NCI-H345 treated with DMSO at 0.1 percent for 48 hours (cell line): Measurements from ENCODE around the gene TRAPPC8.
"Not testable (repeated sequence)": the region's sequence is repeated elsewhere in the genome, so short reads cannot be mapped to it uniquely, and the experiment has no call there.

Experiments
- DNase-seq: peaks from one replicate; lab custom pipeline; 2025; ENCODE audit not compliant: unreplicated experiment; lab: John Stamatoyannopoulos, UW

TRAPPC8 gene

GRCh38 chr18:31946305-31947046 lies 3.5 kb upstream of the TRAPPC8 start:
- DNase-seq: no peak

GRCh38 chr18:31943878-31944816 lies 1.2 kb upstream of the TRAPPC8 start:
- no peak for DNase-seq

GRCh38 chr18:31942291-31942998 lies 483 bp downstream of the TRAPPC8 start:
- peak; percentile 63 for DNase-seq

GRCh38 chr18:31941010-31941809 lies 1.7 kb downstream of the TRAPPC8 start:
- no peak for DNase-seq

- DNase-seq: not testable (repeated sequence)
Measured at GRCh38 chr18:31934773-31935172, 8.2 kb downstream of the TRAPPC8 start.

- DNase-seq: no peak
Measured at GRCh38 chr18:31931886-31932240, 11.1 kb downstream of the TRAPPC8 start.

DNA sequence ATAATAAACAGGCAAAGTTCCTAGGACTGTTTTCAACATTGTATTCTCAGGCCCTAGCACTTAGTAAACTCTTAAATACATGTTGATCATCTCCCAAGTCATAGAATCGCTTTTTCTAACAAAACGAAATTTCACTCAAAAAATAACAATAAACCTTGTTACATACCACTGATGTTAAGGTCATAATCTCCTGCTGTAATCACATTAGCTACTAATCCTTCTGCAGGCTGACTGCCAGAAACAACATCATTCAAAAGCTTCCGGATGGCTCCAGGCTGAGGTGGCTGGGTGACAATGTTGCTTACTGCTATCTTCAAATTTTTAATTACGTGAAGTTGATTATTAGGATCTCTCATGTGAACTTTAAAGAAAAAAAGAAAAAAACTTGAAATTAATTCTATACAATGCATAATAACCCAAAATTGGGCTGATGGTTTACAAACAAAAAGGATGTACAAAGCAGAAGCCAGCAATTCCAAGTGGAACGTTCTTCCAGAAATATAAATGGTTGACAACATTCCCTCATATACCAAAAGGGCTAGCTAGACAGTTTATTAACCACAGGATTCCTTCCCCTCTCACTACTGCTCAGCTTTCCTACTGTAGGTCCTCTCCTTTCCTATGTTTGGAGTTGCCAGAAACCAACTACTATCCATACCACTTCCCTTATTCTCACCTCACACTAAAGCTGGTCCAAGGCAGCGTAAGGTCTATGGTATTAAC lies 11.6 kb downstream of the TRAPPC8 start:
- no peak for DNase-seq

GRCh38 chr18:31929273-31929672 lies 13.7 kb downstream of the TRAPPC8 start:
- no peak for DNase-seq

DNA sequence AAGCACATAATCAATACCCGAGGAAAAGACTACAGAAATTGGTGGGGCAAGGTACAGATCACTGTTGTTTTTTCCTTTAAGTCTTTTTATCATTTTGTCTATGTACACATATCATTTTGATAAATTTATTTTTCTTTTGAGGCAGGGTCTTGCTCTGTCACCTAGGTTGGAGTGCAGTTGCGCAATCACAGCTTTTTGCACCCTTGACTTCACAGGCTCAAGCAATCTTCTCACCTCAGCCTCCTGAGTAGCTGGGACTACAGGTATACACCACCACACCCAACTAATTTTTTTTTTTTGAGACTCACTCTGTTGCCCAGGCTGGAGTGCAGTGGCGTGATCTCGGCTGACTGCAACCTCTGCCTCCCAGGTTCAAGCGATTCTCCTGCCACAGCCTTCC lies 15.9 kb downstream of the TRAPPC8 start:
- not testable (repeated sequence) for DNase-seq

- DNase-seq: no peak
Measured at GRCh38 chr18:31920277-31920676, 22.7 kb downstream of the TRAPPC8 start.

DNA sequence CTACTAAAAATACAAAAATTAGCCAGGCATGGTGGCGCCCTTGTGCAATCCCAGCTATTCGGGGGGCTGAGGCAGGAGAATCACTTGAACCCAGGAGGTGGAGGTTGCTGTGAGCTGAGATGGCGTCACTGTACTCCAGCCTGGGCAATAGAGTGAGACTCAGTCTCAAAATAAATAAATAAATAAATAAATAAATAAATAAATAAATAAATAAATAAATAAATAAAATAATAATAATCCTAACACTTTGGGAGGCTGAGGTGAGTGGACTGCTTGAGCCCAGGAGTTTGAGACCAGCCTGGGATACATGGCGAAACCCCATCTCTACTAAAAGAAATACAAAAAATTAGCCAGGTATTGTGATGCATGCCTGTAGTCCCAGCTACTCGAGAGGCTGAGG lies 23.6 kb downstream of the TRAPPC8 start:
- not testable (repeated sequence) for DNase-seq

- no peak for DNase-seq
Measured at GRCh38 chr18:31918733-31919132, 24.2 kb downstream of the TRAPPC8 start.

GRCh38 chr18:31901063-31901462 lies 41.9 kb downstream of the TRAPPC8 start:
- DNase-seq: no peak

- not testable (repeated sequence) for DNase-seq
Measured at GRCh38 chr18:31899771-31900170, 43.2 kb downstream of the TRAPPC8 start.

- DNase-seq: no peak
Measured at GRCh38 chr18:31892936-31893335, 50.0 kb downstream of the TRAPPC8 start.

DNA sequence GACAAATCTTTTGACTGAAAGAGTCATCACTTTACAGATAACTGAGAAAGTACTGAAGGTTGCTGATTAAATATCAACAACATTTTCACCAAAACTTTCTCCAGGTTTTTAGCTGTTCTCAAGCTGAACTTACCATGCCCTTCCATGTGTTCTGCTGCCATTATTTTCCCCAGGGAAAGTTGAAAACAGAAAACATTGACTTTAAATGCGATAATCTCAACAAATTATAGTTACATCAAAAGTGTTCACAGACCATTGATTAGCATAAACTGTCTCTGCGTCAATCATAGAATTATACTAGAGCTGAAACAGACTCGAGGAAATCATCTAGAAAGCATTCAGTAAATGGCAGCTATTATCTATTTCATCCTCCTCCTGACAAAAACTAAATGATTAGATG lies 51.4 kb downstream of the TRAPPC8 start:
- no peak for DNase-seq

DNA sequence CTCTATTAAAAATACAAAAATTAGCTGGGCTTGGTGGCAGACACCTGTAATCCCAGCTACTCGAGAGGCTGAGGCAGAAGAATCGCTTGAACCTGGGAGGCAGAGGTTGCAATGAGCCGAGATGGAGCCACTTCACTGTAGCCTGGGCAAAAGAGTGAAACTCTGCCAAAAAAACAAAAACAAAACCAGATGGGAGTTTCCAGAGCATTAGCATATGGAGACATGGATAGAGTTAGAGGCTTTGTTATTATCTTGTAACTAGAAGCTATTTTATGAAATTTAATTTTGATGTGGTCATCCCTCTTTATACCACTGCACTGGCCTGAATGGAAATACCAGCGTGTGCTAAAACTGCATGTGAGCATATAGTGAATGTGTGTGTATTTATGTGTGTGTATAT lies 58.9 kb downstream of the TRAPPC8 start:
- DNase-seq: no peak

- DNase-seq: no peak
Measured at GRCh38 chr18:31880186-31880898, 62.6 kb downstream of the TRAPPC8 start.

GRCh38 chr18:31878358-31878757 lies 64.6 kb downstream of the TRAPPC8 start:
- no peak for DNase-seq
